A673 (cell line): ENCODE measurements around the gene WNT3.

Experiments used
- EZH2 ChIP-seq: fragments of 200-600 bp; sonication (generic); IDR thresholded peaks from 2 replicates; pipeline ENCODE4 v1.6.1; 2017; ENCODE audit warnings: borderline replicate concordance, low read depth, mild to moderate bottlenecking, mixed read lengths, antibody characterized with exemption, low read length; ENCODE audit not compliant: poor library complexity, severe bottlenecking
- TF ChIP-seq, protein P1 (sequence below): fragments of 300-800, 200-600 bp; sonication (generic); conservative IDR thresholded peaks from 2 replicates; pipeline ENCODE4 v1.5.1; 2017; ENCODE audit warnings: low read depth, mild to moderate bottlenecking, antibody characterized with exemption, low read length, moderate library complexity, mixed read lengths

DNA sequence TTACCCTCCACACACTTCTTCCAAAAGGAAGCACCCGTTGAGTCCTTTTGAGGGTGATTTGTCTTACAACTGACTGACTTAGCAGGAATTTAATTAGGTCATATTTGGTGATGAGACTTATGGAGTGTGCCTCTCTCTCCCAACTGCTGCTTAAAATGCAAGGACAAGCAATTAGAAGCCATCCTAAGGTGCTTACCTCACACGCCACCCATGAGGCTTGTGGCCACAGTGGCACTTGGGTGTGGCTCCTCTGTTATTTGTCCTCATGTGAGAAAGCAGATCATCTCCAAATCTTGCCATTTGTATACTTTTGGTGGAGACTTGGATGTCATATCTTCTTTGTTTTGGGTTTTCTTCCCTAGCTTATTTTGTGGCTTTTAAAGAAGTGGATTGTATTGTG lies 61.6 kb downstream of the WNT3 start:
- TF ChIP-seq, protein P1, sequence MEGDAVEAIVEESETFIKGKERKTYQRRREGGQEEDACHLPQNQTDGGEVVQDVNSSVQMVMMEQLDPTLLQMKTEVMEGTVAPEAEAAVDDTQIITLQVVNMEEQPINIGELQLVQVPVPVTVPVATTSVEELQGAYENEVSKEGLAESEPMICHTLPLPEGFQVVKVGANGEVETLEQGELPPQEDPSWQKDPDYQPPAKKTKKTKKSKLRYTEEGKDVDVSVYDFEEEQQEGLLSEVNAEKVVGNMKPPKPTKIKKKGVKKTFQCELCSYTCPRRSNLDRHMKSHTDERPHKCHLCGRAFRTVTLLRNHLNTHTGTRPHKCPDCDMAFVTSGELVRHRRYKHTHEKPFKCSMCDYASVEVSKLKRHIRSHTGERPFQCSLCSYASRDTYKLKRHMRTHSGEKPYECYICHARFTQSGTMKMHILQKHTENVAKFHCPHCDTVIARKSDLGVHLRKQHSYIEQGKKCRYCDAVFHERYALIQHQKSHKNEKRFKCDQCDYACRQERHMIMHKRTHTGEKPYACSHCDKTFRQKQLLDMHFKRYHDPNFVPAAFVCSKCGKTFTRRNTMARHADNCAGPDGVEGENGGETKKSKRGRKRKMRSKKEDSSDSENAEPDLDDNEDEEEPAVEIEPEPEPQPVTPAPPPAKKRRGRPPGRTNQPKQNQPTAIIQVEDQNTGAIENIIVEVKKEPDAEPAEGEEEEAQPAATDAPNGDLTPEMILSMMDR, result no peak
- TF ChIP-seq EZH2, result no peak
